HFFc6 (cell line): ENCODE results near the gene PROM1. TPM values are rescaled to one million over a fixed set of nuclear protein-coding genes. Genes with fewer than 3 reads are reported as not detected.

ENCODE experiments used
- DNase-seq: peaks from one replicate; pipeline ENCODE4 v3.0.0-alpha.2; 2018
- H3K27ac Mint-ChIP-seq: 2 replicates; pipeline ENCODE4 v1.8.0; 2020; ENCODE audit warnings: mild to moderate bottlenecking, mixed read lengths
- H3K27me3 Mint-ChIP-seq: 2 replicates; pipeline ENCODE4 v1.8.0; 2021; ENCODE audit warnings: mild to moderate bottlenecking, moderate library complexity, mixed read lengths; ENCODE audit not compliant: insufficient read depth
- H3K36me3 Mint-ChIP-seq: 2 replicates; pipeline ENCODE4 v1.8.0; 2021; ENCODE audit warnings: low read depth, mixed read lengths
- H3K4me1 Mint-ChIP-seq: 2 replicates; pipeline ENCODE4 v1.8.0; 2020; ENCODE audit warnings: low read depth, mixed read lengths
- H3K4me3 Mint-ChIP-seq: 2 replicates; pipeline ENCODE4 v1.8.0; 2020; ENCODE audit warnings: mild to moderate bottlenecking, moderate library complexity, mixed read lengths
- H3K9me3 Mint-ChIP-seq: 2 replicates; pipeline ENCODE4 v1.8.0; 2020; ENCODE audit warnings: mild to moderate bottlenecking, mixed read lengths
- CTCF ChIP-seq: fragments of 200-600 bp; sonication (generic); IDR thresholded peaks from 2 replicates; pipeline ENCODE4 v1.5.0; 2021; ENCODE audit warnings: antibody characterized with exemption, mild to moderate bottlenecking
- total RNA-seq, 6 experiments: library from RNA; stranded (reverse); fragmentation: NEBNext Ultra II Directional; extraction: Animal tissue kit (Norgen Biotek cat#: 25700); gene quantifications; 2 replicates in 1 of 6; 3 replicates in 5 of 6; pipeline ENCODE4 v1.2.3, GENCODE V29; 2021

The PROM1 gene
- total RNA-seq, 6 experiments from 2014 or later: 0.28 TPM; not detected in 5

DNA sequence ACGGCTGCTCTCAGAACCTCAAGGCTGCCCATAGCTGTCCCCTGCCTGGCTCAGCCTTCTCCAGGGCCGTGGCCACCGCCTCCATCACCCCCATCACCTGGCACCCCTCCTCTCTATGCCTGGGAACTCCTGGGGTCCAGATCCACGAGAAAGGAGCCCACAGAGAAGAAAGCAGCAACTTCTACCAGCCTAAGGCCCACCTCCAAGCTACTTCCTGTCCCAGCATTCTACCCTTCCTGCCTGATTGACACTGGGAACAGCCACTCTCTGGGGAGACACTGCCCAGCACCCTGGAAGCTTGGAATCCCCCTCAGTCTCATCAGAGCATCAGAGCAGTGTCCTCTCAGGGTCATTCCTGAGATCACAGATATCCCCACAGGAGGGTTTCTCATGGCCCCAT, 36.9 kb upstream of the PROM1 start:
- no peak for TF ChIP-seq CTCF
- Mint-ChIP-seq H3K4me3 (peak overlapping the region; percentile 47), H3K4me1 (no peaks in the 10 kb centered on the region), H3K9me3 (no peaks in the 10 kb centered on the region), H3K36me3 (no peaks in the 10 kb centered on the region), H3K27ac (no peak overlapping the region), H3K27me3 (peaks cover 25% of the 10 kb centered on the region)
- no peak for DNase-seq

DNA sequence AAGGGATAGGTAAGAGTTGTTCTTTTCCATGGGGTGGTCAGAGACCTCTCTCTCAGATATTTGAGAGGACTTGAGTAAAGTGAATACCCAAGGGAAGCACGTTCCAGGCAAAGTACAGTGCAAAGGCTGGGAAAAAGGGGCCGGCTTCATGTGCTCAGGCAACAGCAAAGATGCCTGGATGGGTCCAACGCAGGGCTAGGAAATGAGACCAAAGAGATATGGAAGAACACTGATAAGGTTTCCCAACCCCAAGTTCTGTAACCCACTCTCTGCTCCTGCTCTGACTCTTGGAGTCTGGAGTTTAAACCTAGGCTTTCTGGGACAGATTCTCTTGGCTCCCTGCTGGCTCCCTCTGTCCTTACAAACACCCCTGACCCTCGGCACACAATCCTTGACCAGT, 36.2 kb upstream of the PROM1 start:
- H3K27ac Mint-ChIP-seq: no peak overlapping the region
- H3K9me3 Mint-ChIP-seq: no peaks in the 10 kb centered on the region
- no peaks in the 10 kb centered on the region for H3K36me3 Mint-ChIP-seq
- H3K27me3 Mint-ChIP-seq: peaks cover 21% of the 10 kb centered on the region
- no peak for TF ChIP-seq CTCF
- no peak for DNase-seq
- no peaks in the 10 kb centered on the region for H3K4me1 Mint-ChIP-seq
- H3K4me3 Mint-ChIP-seq: no peak overlapping the region

- DNase-seq: no peak
- Mint-ChIP-seq H3K4me1 (no peaks in the 10 kb centered on the region), H3K27me3 (peaks cover 22% of the 10 kb centered on the region), H3K4me3 (no peak overlapping the region), H3K9me3 (no peaks in the 10 kb centered on the region), H3K27ac (no peak overlapping the region), H3K36me3 (no peaks in the 10 kb centered on the region)
- TF ChIP-seq CTCF: no peak
Measured at GRCh38 chr4:16118090-16118489, 34.3 kb upstream of the PROM1 start.

- Mint-ChIP-seq H3K36me3 (no peaks in the 10 kb centered on the region), H3K27me3 (peaks cover 26% of the 10 kb centered on the region), H3K9me3 (no peaks in the 10 kb centered on the region), H3K4me1 (no peaks in the 10 kb centered on the region), H3K27ac (no peak overlapping the region), H3K4me3 (no peak overlapping the region)
- DNase-seq: no peak
- no peak for TF ChIP-seq CTCF
Measured at GRCh38 chr4:16117164-16117563, 33.3 kb upstream of the PROM1 start.

- DNase-seq: no peak
- no peak for TF ChIP-seq CTCF
- Mint-ChIP-seq H3K36me3 (no peaks in the 10 kb centered on the region), H3K4me3 (no peak overlapping the region), H3K27me3 (peaks cover 27% of the 10 kb centered on the region), H3K27ac (no peak overlapping the region), H3K4me1 (no peaks in the 10 kb centered on the region), H3K9me3 (no peaks in the 10 kb centered on the region)
Measured at GRCh38 chr4:16116493-16116990, 32.7 kb upstream of the PROM1 start.

- Mint-ChIP-seq H3K4me1 (no peaks in the 10 kb centered on the region), H3K9me3 (no peaks in the 10 kb centered on the region), H3K27ac (no peak overlapping the region), H3K4me3 (no peak overlapping the region), H3K27me3 (peaks cover 23% of the 10 kb centered on the region), H3K36me3 (no peaks in the 10 kb centered on the region)
- TF ChIP-seq CTCF: no peak
- DNase-seq: no peak
Measured at GRCh38 chr4:16116019-16116418, 32.2 kb upstream of the PROM1 start.
